Left ventricle myocardium inferior (tissue), 1 donor: ENCODE measurements around the gene UBA52. TPM values are rescaled to one million over a fixed set of nuclear protein-coding genes. Genes with fewer than 3 reads are reported as not detected.

Experiments used
- DNase-seq: peaks from one replicate; pipeline ENCODE4 v3.0.0-alpha.2; 2020
- H3K27ac ChIP-seq: fragments of 200-600 bp; replicated peaks from 2 replicates; pipeline ENCODE4 v1.8.0; 2021
- H3K27me3 ChIP-seq: fragments of 200-600 bp; 2 replicates; pipeline ENCODE4 v1.8.0; 2021; ENCODE audit warnings: low read depth
- H3K36me3 ChIP-seq: fragments of 200-600 bp; 2 replicates; pipeline ENCODE4 v1.8.0; 2021
- H3K4me1 ChIP-seq: fragments of 200-600 bp; 2 replicates; pipeline ENCODE4 v1.8.0; 2021
- H3K4me3 ChIP-seq: fragments of 200-600 bp; 2 replicates; pipeline ENCODE4 v1.8.0; 2021; ENCODE audit warnings: mild to moderate bottlenecking, moderate library complexity
- H3K9me3 ChIP-seq: fragments of 200-600 bp; replicated peaks from 2 replicates; pipeline ENCODE4 v1.8.0; 2021
- intact Hi-C: fragments of 100-400 bp; cut with micrococcal nuclease; formaldehyde crosslinking; loops from one replicate; pipeline ENCODE4 v1.11.0; 2022
- total RNA-seq: library from RNA; stranded (reverse); fragmentation: NEBNext Ultra II Directional; extraction: Animal tissue kit (Norgen Biotek cat#: 25700); gene quantifications from one replicate; pipeline ENCODE4 v1.2.1, GENCODE V29; 2021
- TF ChIP-seq, protein P1 (sequence below): fragments of 200-600 bp; IDR thresholded peaks from 2 replicates; pipeline ENCODE4 v1.8.0; 2021; ENCODE audit warnings: antibody characterized with exemption, mild to moderate bottlenecking, borderline replicate concordance
- donor health status: DM: no; HTN: yes; CAD: no; lungs with severe emphysema.

The UBA52 gene
- total RNA-seq, 1 donor from 2014 or later = 643 TPM

DNA sequence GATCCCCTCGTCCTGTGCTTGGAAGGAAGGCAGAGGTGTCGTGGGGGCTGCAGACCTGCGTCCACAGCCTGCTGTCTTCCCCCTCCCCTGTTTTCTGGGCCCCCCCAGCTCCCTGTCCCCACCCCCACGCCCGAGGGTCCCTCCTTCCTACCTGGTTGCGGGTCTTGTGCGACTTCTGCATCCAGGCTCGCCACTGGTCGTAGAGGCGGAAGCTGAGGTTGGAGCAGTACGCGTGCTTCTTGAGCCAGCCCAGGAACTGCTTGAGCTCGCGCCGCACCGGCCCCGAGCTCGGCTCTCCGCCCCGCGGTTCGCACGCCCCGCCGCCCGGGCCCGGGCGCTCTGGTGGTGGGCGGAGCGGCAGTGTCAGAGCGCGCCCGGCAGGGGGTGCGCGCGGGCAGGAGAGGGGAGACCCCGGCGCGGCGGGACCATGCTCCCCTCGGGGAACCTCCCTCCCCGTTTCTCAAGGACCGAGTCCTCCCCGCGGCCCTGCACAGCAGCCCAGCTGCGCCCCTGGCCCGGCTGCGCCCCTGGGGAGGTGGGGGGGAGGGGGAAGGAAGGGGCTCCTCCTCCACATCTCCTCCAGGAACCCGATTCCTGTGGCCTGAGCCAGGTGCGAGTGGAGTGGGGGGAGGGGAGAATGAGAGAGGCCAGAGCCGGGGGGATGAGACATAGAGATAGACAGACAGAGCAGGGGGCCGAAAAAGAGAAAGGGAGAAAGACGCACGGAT lies 22.6 kb downstream of the UBA52 start:
- intact Hi-C loops = loop anchor here (5.0 kb wide), 1 partner anchor 78 kb away; no protein-coding TSS in a partner anchor
- Histone ChIP-seq H3K27me3 (peaks cover 41% of the 10 kb centered on the region), H3K27ac (peak overlapping the region; percentile 51), H3K36me3 (peaks cover 12% of the 10 kb centered on the region), H3K4me1 (peaks cover 45% of the 10 kb centered on the region), H3K4me3 (peak overlapping the region; percentile 60), H3K9me3 (no peaks in the 10 kb centered on the region)
- TF ChIP-seq, protein P1, sequence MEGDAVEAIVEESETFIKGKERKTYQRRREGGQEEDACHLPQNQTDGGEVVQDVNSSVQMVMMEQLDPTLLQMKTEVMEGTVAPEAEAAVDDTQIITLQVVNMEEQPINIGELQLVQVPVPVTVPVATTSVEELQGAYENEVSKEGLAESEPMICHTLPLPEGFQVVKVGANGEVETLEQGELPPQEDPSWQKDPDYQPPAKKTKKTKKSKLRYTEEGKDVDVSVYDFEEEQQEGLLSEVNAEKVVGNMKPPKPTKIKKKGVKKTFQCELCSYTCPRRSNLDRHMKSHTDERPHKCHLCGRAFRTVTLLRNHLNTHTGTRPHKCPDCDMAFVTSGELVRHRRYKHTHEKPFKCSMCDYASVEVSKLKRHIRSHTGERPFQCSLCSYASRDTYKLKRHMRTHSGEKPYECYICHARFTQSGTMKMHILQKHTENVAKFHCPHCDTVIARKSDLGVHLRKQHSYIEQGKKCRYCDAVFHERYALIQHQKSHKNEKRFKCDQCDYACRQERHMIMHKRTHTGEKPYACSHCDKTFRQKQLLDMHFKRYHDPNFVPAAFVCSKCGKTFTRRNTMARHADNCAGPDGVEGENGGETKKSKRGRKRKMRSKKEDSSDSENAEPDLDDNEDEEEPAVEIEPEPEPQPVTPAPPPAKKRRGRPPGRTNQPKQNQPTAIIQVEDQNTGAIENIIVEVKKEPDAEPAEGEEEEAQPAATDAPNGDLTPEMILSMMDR = peak; percentile 93
- peak; percentile 73 for DNase-seq

DNA sequence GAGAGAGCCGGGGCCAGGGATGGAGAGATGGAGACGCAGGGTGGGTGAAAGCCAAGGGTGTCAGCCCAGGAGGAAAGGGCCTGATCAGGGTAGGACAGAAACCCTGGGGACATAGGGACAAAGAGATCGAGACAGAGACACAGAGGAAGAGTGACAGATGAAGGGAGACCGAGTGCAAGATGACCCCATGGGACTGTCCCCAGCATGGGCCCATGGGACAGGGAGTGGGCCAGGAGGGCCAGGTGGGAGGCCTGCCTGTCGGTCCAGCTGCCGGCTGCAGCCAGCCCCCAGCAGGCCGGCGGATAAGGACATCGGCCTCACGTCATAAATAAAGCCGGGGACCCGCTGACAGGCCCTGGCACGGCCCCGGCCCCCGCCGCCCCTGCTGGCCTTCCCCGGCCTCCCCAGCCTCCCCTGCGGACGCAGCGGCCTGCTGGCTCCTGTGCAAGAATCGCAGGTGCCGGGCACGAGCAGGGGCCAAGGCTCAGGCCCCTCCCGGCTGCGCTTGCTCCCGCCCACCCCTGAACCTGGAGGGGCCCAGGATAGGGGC lies 23.2 kb downstream of the UBA52 start:
- DNase-seq = no peak
- peaks cover 47% of the 10 kb centered on the region for H3K27me3 ChIP-seq
- H3K4me1 ChIP-seq = peaks cover 39% of the 10 kb centered on the region
- TF ChIP-seq, protein P1 = no peak
- no peaks in the 10 kb centered on the region for H3K9me3 ChIP-seq
- intact Hi-C loops = loop anchor here (5.0 kb wide), 1 partner anchor 77 kb away; no protein-coding TSS in a partner anchor
- H3K27ac ChIP-seq = no peak overlapping the region
- H3K4me3 ChIP-seq = peak overlapping the region; percentile 60
- H3K36me3 ChIP-seq = peaks cover 12% of the 10 kb centered on the region

DNA sequence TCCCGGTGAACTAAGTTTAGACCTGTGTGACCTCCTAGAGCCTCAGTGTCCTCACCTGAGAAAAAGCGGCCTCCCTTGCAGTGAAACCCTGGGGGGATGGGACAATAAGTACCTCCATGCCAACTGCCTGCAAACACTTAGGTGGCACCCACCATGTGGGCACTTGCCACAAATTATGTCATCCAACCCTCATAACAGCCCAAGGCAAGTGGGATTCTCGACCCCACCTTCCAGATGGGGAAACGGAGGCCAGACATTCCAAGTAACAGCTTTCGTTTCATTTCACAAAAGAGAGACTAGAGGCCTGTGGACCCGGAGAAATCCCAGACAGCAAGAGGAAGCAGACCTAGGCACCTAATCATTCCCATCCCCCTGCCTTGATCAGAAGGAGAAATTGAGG lies 23.8 kb downstream of the UBA52 start:
- Histone ChIP-seq H3K36me3 (peaks cover 11% of the 10 kb centered on the region), H3K27me3 (peaks cover 51% of the 10 kb centered on the region), H3K27ac (no peak overlapping the region), H3K4me3 (no peak overlapping the region), H3K4me1 (peaks cover 33% of the 10 kb centered on the region), H3K9me3 (no peaks in the 10 kb centered on the region)
- DNase-seq = no peak
- intact Hi-C loops = no loop called here
- TF ChIP-seq, protein P1 = no peak

DNA sequence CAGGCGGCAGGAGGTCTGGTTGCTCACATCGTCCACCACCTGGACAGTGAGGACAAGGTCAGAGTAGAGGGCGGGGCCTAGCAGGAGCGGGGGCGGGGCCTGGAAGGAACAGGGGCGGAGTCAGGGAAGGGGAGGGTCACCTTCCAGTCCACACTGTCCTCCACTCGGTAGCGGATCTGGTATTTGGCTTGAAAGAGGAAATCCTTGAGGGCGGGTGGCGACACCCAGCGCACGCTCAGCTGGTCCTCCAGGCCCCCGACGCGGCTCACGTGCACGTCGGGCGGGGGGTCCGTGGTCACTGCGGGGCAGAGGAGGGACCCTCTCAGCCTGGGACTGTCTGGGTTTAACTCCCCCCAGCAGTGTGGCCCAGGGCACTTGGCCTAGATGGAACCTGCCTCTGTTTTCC lies 25.1 kb downstream of the UBA52 start:
- peaks cover 30% of the 10 kb centered on the region for H3K4me1 ChIP-seq
- no peaks in the 10 kb centered on the region for H3K9me3 ChIP-seq
- DNase-seq = peak; percentile 53
- H3K27me3 ChIP-seq = peaks cover 64% of the 10 kb centered on the region
- peak overlapping the region; percentile 17 for H3K4me3 ChIP-seq
- intact Hi-C loops = no loop called here
- TF ChIP-seq, protein P1 = no peak
- H3K36me3 ChIP-seq = no peaks in the 10 kb centered on the region
- no peak overlapping the region for H3K27ac ChIP-seq

DNA sequence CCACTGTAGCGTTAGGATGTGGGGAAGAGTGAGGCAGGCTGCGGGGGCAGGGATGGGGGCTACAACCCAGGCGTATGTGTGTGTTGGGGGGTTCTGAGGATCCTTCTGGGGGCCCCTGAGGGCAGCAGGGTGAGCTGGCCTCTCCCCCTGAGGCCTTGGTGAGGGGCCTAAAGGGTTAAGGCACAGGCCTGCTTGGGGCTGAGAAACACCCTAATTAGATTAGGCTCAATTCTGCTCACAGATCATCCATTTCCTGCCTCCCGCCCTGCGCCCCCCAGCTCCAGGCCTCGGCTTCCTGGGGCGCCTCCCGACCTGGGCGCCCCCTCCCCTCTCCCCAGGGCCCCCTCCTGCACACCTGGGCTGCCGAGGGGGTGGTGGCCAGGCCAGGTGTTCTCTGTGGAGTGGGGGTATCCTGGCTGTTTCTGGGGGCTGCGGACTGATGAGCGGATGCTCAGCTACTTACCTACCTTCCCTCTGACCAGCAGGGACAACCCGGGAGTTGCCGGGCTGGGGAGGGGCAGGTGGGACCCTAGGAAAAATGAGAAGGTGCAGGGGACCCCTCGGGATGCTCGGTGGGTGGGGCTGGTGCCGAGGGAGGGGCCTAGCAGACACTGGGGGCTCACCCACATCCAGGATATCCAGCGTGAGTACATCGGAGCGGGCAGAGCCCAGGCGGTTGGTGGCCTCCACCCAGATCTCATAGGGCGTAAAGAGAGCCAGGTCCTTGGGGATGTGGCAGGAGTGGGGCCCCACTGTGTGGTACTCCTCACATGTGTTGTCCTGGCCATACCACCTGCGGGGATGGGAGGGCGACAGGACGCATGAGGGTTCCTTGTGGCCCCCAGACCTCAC lies 26.4 kb downstream of the UBA52 start:
- intact Hi-C loops = no loop called here
- Histone ChIP-seq H3K27ac (no peak overlapping the region), H3K4me3 (no peak overlapping the region), H3K4me1 (peaks cover 30% of the 10 kb centered on the region), H3K9me3 (no peaks in the 10 kb centered on the region), H3K27me3 (peaks cover 77% of the 10 kb centered on the region), H3K36me3 (no peaks in the 10 kb centered on the region)
- TF ChIP-seq, protein P1 = no peak
- DNase-seq = no peak
